ENCODE measurements around the gene GRID2. TPM values are rescaled to one million over a fixed set of nuclear protein-coding genes. Genes with fewer than 3 reads are reported as not detected.

GRID2 gene
- total and polyA plus RNA-seq, 10 of the 15 experiments (the other 5 are each of a cell fraction or from before 2014, with no cell fraction given): not detected

GRCh38 chr4:92264163-92264562 lies 39.6 kb upstream of the GRID2 start:
- ATAC-seq (no peak), DNase-seq (ENCODE audit: low read depth, low spot score) (no peak), FAIRE-seq (no peak)
- ChIA-PET POLR2A (no interaction called here), RAD21 (ENCODE audit: unreplicated experiment) (no interaction called here), CTCF (interaction anchor here (1.0 kb wide), 1 partner anchor 15 kb away, joined by 3 read pairs; no protein-coding TSS in a partner anchor), SMC1A (ENCODE audit: uncharacterized antibody, unreplicated experiment) (no interaction called here)
- no peaks in the 10 kb centered on the region for H3K36me3 ChIP-seq (ENCODE audit: control insufficient read depth in 2 of 2, insufficient read depth in 2 of 2, low read length in 1 of 2)
- H3K4me2 ChIP-seq (ENCODE audit: control insufficient read depth, insufficient read depth): no peak overlapping the region
- BruUV-seq (replicated peaks): no TSS peak
- intact Hi-C loops (cut with micrococcal nuclease; ENCODE audit: unreplicated experiment) (no loop called here), in situ Hi-C loops (cut with MboI) (no loop called here)
- 2% methylated on average over 3 of the region's 3 CpGs for WGBS (ENCODE audit: insufficient coverage, insufficient replicate concordance, low lambda C conversion rate, missing lambda C conversion rate)
- H3K27ac ChIP-seq (ENCODE audit: control insufficient read depth, insufficient read depth): no peak overlapping the region
- no peaks in the 10 kb centered on the region for H3K4me1 ChIP-seq (ENCODE audit: control insufficient read depth, insufficient read depth, low read length)
- H3K4me3 ChIP-seq: no peak overlapping the region
- H3K27me3 ChIP-seq (replicated peaks in 1 of 2; ENCODE audit: control insufficient read depth in 2 of 2, insufficient read depth in 2 of 2, low read length in 1 of 2): no peaks in the 10 kb centered on the region
- no peaks in the 10 kb centered on the region for H4K20me1 ChIP-seq (ENCODE audit: control insufficient read depth, insufficient read depth)
- no peaks in the 10 kb centered on the region for H3K79me2 ChIP-seq (ENCODE audit: control insufficient read depth, insufficient read depth, low read length)
- no peak overlapping the region for H2AFZ ChIP-seq (ENCODE audit: control insufficient read depth, low read depth, low read length)
- TF ChIP-seq ZNF207 (IDR thresholded peaks at IDR 0.05; ENCODE audit: borderline replicate concordance) (no peak), MTA3 (IDR thresholded peaks at IDR 0.05; ENCODE audit: borderline replicate concordance, low read length) (no peak), SKIL (IDR thresholded peaks at IDR 0.05; ENCODE audit: low read depth, poor library complexity, severe bottlenecking) (no peak)
- H3K9me3 ChIP-seq (replicated peaks; ENCODE audit: control insufficient read depth, insufficient read depth, low read length): no peaks in the 10 kb centered on the region
- H3K9ac ChIP-seq (ENCODE audit: control insufficient read depth, insufficient read depth, low read length): no peak overlapping the region

DNA sequence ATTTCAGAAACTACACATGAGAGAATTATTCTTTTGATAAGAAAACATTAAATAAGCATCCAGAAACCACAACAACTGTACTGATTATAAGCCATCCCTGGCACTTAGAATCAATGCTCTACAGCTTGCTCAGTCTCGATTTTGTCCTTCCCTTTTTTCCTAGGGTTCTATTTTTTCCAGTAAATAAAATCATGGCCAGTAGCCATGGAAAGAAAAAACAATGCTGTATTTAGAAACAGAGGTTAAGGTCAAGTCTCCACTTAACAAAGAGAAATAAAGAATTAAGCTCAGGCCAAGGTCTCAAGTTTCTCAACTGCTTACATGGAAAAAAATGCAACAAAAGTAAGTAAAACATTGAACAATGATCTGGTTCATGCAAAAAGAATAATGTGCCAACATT lies 38.7 kb upstream of the GRID2 start:
- Histone ChIP-seq H3K36me3 (ENCODE audit: control insufficient read depth in 2 of 2, insufficient read depth in 2 of 2, low read length in 1 of 2) (no peaks in the 10 kb centered on the region), H3K27me3 (replicated peaks in 1 of 2; ENCODE audit: control insufficient read depth in 2 of 2, insufficient read depth in 2 of 2, low read length in 1 of 2) (no peaks in the 10 kb centered on the region), H3K4me1 (ENCODE audit: control insufficient read depth, insufficient read depth, low read length) (no peaks in the 10 kb centered on the region), H3K9ac (ENCODE audit: control insufficient read depth, insufficient read depth, low read length) (no peak overlapping the region), H3K79me2 (ENCODE audit: control insufficient read depth, insufficient read depth, low read length) (no peaks in the 10 kb centered on the region), H3K27ac (ENCODE audit: control insufficient read depth, insufficient read depth) (no peak overlapping the region), H3K4me3 (no peak overlapping the region), H2AFZ (ENCODE audit: control insufficient read depth, low read depth, low read length) (no peak overlapping the region), H3K4me2 (ENCODE audit: control insufficient read depth, insufficient read depth) (no peak overlapping the region), H4K20me1 (ENCODE audit: control insufficient read depth, insufficient read depth) (no peaks in the 10 kb centered on the region), H3K9me3 (replicated peaks; ENCODE audit: control insufficient read depth, insufficient read depth, low read length) (no peaks in the 10 kb centered on the region)
- BruUV-seq (replicated peaks): no TSS peak
- in situ Hi-C loops (cut with MboI): no loop called here
- RAD21 ChIA-PET (ENCODE audit: unreplicated experiment): no interaction called here
- POLR2A ChIA-PET: no interaction called here
- ATAC-seq (no peak), DNase-seq (ENCODE audit: low read depth, low spot score) (no peak), FAIRE-seq (no peak)
- WGBS (ENCODE audit: insufficient coverage, insufficient replicate concordance, low lambda C conversion rate, missing lambda C conversion rate): 0% methylated on average over 1 of the region's 1 CpG
- intact Hi-C loops (cut with micrococcal nuclease; ENCODE audit: unreplicated experiment): no loop called here
- SMC1A ChIA-PET (ENCODE audit: uncharacterized antibody, unreplicated experiment): no interaction called here
- CTCF ChIA-PET: no interaction called here
- TF ChIP-seq SRF (IDR thresholded peaks at IDR 0.05; ENCODE audit: low read depth in 2 of 2, low read length in 2 of 2): no peak
- TF ChIP-seq RFX5 (IDR thresholded peaks at IDR 0.05; ENCODE audit: low read depth, low read length): no peak
- no peak for TF ChIP-seq BCLAF1 (IDR thresholded peaks at IDR 0.05)
- no peak for TF ChIP-seq CBX5 (IDR thresholded peaks at IDR 0.05; ENCODE audit: low read depth)
- no peak for TF ChIP-seq YBX1 (IDR thresholded peaks at IDR 0.05)
- no peak for TF ChIP-seq GATAD2B (conservative IDR thresholded peaks at IDR 0.05; ENCODE audit: low read depth)
- no peak for TF ChIP-seq KLF5 (IDR thresholded peaks at IDR 0.05; ENCODE audit: partially characterized antibody)
- no peak for TF ChIP-seq NR2F1 (conservative IDR thresholded peaks at IDR 0.05)
- no peak for TF ChIP-seq EZH2 (IDR thresholded peaks at IDR 0.05; ENCODE audit: borderline replicate concordance, control insufficient read depth, low read depth, low read length)
- no peak for TF ChIP-seq NFYA (IDR thresholded peaks at IDR 0.05; ENCODE audit: borderline replicate concordance, low read depth, low read length)

All from GM12878 (cell line).